ENCODE measurements around the gene NKX2-8. TPM values are rescaled to one million over a fixed set of nuclear protein-coding genes. Genes with fewer than 3 reads are reported as not detected.
"Not testable (repeated sequence)": the region's sequence is repeated elsewhere in the genome, so short reads cannot be mapped to it uniquely, and the experiment has no call there.

NKX2-8 gene
- polyA plus RNA-seq, 6 donors from 2014 or later, result not detected

DNA sequence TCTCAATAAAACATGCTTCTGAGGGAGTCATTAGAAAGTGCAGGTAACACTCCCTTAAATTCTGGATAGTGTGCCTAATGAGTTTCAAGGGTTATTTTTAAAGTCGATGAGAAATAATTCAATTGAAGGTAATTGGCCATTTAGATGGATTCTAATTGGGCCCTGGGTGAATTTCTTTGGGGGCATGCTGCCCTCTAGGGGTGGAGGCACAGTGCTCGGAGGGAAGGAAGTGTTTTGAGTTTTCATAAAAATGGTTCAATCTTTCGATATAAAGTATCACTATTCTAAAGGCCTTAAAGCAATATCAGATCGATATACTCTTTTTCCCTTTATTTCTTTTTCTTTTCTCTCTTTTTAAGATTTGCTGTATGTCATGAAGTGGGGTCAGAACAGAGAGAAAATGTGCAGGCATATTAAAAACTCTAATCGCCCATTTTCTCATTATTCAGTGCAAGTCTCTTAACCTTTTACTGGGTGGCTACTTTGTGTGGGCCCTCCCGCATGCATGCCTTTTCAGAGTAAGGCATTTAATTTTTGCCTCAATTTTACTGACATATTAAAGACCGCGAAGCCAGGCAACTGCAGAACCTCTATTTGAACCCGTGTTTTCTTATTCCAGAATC lies 25.5 kb downstream of the NKX2-8 start:
- H3K9me3 Mint-ChIP-seq, result peaks cover 0 to 2% (median 0%) of the 10 kb centered on the region in 7 donors
- H3K27ac Mint-ChIP-seq, result no peak overlapping the region
- H3K4me3 Mint-ChIP-seq, result no peak overlapping the region
- no peak for DNase-seq
- H3K4me1 Mint-ChIP-seq, result no peaks in the 10 kb centered on the region
- H3K27me3 Mint-ChIP-seq, result peaks cover 9 to 24% (median 20%) of the 10 kb centered on the region in 3 donors
- H3K36me3 Mint-ChIP-seq, result no peaks in the 10 kb centered on the region
- ATAC-seq (ENCODE audit: low read depth in 2 of 2), result no peak

GRCh38 chr14:36555998-36556743 lies 26.2 kb downstream of the NKX2-8 start:
- no peaks in the 10 kb centered on the region for H3K4me1 Mint-ChIP-seq
- peaks cover 0 to 2% (median 0%) of the 10 kb centered on the region in 7 donors for H3K9me3 Mint-ChIP-seq
- H3K36me3 Mint-ChIP-seq, result no peaks in the 10 kb centered on the region
- no peak for ATAC-seq (ENCODE audit: low read depth in 2 of 2)
- H3K27ac Mint-ChIP-seq, result no peak overlapping the region
- H3K27me3 Mint-ChIP-seq, result peaks cover 9 to 17% (median 16%) of the 10 kb centered on the region in 3 donors
- no peak for DNase-seq
- no peak overlapping the region for H3K4me3 Mint-ChIP-seq

DNA sequence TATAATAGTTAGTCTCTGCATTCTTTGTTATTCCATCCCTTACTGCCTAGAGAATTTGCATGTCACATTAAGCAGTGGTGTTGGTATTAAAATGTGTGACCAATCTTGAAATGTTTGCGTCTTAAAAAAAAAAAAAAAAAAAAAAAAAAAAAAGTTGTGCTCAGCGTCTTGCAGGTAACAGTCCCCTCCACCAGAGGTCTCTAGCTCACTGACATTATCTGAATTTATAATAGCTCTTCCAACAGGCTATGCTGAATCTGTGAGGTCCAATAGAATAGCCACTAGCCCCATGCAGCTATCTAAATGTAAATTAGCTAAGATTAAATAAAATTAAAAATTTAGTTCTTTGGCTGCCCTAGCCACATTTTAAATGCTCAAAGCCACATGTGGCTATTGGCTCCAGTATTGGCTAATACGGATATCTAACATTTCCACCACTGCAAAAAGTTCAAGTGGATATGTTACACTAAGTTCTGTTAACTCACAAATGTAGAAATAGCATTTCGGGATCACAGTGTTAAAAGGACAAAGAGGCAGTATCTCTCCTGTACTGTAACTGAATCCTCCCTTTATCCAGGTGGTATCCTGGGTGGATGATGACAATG lies 28.7 kb downstream of the NKX2-8 start:
- H3K36me3 Mint-ChIP-seq, result no peaks in the 10 kb centered on the region
- no peak overlapping the region for H3K27ac Mint-ChIP-seq
- DNase-seq (no peak), ATAC-seq (ENCODE audit: low read depth in 2 of 2) (no peak)
- H3K27me3 Mint-ChIP-seq, result peaks cover 0 to 18% (median 0%) of the 10 kb centered on the region in 3 donors
- no peaks in the 10 kb centered on the region for H3K4me1 Mint-ChIP-seq
- H3K9me3 Mint-ChIP-seq, result no peaks in the 10 kb centered on the region
- no peak overlapping the region for H3K4me3 Mint-ChIP-seq

DNA sequence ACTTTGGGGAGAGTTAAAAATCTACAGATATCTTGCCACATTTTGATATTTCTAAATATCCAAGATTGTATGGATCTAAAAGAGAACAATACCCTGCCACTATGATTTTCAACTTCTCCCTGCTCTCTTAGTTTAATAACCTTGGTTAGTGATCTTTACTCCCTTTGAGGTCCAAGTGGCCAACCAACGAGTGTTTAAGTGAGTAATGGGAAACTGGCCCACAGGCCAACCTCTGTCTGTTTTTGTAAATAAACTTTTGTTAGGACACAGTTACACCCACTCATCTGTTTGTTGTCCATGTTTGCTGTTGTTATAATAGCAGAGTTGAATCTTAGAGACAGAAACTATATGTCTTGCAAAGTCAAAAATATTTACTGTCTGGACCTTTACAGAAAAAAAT lies 31.5 kb downstream of the NKX2-8 start:
- H3K27ac Mint-ChIP-seq, result no peak overlapping the region
- H3K9me3 Mint-ChIP-seq, result peaks cover 0 to 1% (median 0%) of the 10 kb centered on the region in 7 donors
- H3K4me1 Mint-ChIP-seq, result no peaks in the 10 kb centered on the region
- H3K36me3 Mint-ChIP-seq, result no peaks in the 10 kb centered on the region
- H3K4me3 Mint-ChIP-seq, result no peak overlapping the region
- DNase-seq, result no peak
- ATAC-seq (ENCODE audit: low read depth in 2 of 2), result no peak
- peaks cover 5 to 19% (median 15%) of the 10 kb centered on the region in 3 donors for H3K27me3 Mint-ChIP-seq

- ATAC-seq (ENCODE audit: low read depth in 2 of 2); H3K36me3 Mint-ChIP-seq; H3K27ac Mint-ChIP-seq; H3K9me3 Mint-ChIP-seq; DNase-seq; H3K4me1 Mint-ChIP-seq; H3K4me3 Mint-ChIP-seq: not testable (repeated sequence)
- peaks cover 8 to 24% (median 17%) of the 10 kb centered on the region in 3 donors for H3K27me3 Mint-ChIP-seq
These were observed 38.1 kb downstream of the NKX2-8 start for GRCh38 chr14:36544280-36544679.

DNA sequence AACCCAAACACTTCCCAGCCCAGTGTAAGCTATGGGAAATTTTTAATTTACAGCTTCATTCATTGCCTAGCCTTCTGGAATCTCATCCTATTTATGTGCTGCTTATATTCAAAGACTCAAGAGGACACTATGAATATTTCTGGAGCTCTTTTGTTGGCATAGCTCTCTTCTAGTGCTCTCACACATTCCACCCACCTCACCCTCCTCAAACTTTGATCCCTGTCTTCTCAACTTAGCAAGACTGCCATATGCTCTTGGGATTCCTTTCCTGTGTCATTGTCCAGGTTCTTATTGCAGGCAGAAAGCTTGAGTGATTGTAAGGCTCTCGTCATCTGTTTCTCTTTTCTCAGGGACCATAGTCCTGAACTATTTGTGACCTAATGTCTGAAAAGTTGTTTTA lies 44.4 kb downstream of the NKX2-8 start:
- no peak overlapping the region for H3K27ac Mint-ChIP-seq
- no peaks in the 10 kb centered on the region for H3K4me1 Mint-ChIP-seq
- peaks cover 10 to 42% (median 13%) of the 10 kb centered on the region in 7 donors for H3K9me3 Mint-ChIP-seq
- no peak for DNase-seq
- H3K4me3 Mint-ChIP-seq, result no peak overlapping the region
- H3K27me3 Mint-ChIP-seq, result peaks cover 25 to 30% (median 27%) of the 10 kb centered on the region in 3 donors
- peaks cover 0 to 7% of the 10 kb centered on the region in 2 donors for H3K36me3 Mint-ChIP-seq
- ATAC-seq (ENCODE audit: low read depth in 2 of 2), result no peak

Other genes starting within 250 kb of the NKX2-8 start
- not detected for gene NKX2-1, start 62.4 kb downstream of the NKX2-8 start, polyA plus RNA-seq (ENCODE audit: low read depth in 6 of 6)
- gene PAX9, start 79.2 kb upstream of the NKX2-8 start, polyA plus RNA-seq (ENCODE audit: low read depth in 6 of 6), result not detected

Measured in naive B cell (primary cell).